Cardiac fibroblast (primary cell): ENCODE results near the gene NRXN3.

Experiments used
- DNase-seq, 2 donors: peaks; one replicate each; pipeline versions ENCODE4 v3.0.0 to v3.0.0-alpha.2; 2010; ENCODE audit warnings: low read depth in 2 of 2
- H3K4me3 ChIP-seq, 2 donors: replicated peaks in 1 of 2; 1 replicate in 1 of 2; 2 replicates in 1 of 2; pipeline ENCODE4 v1.5.1; 2011; ENCODE audit warnings: low read depth in 2 of 2, low read length in 2 of 2, mild to moderate bottlenecking in 2 of 2, moderate library complexity in 1 of 2
- TF ChIP-seq, protein P1 (sequence below): IDR thresholded peaks from one replicate; pipeline ENCODE4 v1.5.1; 2011; ENCODE audit warnings: low read depth, mild to moderate bottlenecking, low read length, inconsistent platforms

NRXN3 gene

DNA sequence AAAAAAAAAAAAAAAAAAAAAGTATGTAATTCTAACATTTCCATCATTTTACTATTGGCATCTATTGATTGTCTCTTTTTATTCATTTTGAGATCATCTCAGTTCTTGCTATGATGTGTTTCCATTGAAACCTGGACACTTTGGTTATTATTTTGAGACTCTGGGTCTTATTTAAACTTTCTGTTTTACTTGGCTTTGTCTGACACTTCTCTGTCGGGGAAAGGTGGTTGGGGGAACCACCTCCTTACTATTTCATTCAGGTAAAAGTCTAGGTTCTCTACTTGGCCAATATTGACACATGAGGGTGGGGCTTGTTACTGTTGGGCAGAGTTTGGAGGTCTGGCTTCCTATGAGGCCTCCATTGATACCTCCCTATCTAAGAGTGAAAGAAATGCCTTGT, 228.0 kb downstream of the NRXN3 start:
- no peak for DNase-seq
- TF ChIP-seq, protein P1, sequence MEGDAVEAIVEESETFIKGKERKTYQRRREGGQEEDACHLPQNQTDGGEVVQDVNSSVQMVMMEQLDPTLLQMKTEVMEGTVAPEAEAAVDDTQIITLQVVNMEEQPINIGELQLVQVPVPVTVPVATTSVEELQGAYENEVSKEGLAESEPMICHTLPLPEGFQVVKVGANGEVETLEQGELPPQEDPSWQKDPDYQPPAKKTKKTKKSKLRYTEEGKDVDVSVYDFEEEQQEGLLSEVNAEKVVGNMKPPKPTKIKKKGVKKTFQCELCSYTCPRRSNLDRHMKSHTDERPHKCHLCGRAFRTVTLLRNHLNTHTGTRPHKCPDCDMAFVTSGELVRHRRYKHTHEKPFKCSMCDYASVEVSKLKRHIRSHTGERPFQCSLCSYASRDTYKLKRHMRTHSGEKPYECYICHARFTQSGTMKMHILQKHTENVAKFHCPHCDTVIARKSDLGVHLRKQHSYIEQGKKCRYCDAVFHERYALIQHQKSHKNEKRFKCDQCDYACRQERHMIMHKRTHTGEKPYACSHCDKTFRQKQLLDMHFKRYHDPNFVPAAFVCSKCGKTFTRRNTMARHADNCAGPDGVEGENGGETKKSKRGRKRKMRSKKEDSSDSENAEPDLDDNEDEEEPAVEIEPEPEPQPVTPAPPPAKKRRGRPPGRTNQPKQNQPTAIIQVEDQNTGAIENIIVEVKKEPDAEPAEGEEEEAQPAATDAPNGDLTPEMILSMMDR, result no peak
- H3K4me3 ChIP-seq, result no peak overlapping the region

DNA sequence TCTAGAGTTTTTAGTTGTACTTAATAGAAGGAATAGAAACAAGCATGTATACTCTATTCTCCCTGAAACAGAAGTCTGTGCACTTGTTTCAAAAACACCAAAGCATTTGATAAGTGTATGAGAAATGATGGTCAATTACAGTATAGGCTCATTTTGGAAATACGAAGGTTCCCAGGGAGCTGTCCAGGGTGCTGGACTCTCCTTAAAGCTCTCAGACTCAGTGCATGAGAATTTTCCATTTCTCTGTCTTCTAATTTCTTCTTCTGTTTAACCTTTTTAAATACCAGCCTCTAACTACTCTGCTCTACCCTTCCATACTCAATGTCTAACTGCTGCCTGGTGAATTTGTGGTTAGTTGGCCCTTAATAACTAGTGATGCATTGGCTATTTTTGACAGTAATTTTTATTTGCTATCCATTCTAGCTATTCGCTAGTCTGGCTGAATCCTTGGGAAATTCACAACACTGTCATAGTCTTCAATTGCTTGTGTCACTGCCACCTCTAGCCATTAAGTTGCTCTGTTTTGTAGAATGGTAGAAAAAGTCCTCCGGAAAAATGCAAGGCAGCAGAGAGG, 229.2 kb downstream of the NRXN3 start:
- DNase-seq, result peak; percentile 16 to 19
- TF ChIP-seq, protein P1, result no peak
- no peak overlapping the region for H3K4me3 ChIP-seq

DNA sequence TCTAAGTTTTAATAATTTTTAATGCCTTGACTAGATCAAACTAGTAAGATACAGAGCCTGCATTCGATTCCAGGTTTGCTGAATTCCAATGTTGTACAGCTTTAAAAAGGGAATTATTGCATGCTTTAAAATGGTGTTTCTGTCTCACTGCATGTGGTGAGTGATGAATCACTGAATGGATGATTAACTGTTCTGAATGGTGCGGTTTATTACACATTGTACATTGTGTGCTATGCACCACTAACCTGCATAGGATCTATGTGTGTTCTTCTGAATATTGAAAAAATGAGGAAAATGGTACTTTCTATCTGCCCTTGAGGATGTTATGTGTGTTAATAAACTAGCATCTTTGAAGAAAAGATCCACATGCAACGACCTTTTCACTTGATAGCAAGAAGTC, 231.7 kb downstream of the NRXN3 start:
- no peak overlapping the region for H3K4me3 ChIP-seq
- peak in 1 of 2 donors; percentile 10 for DNase-seq
- TF ChIP-seq, protein P1, result no peak

DNA sequence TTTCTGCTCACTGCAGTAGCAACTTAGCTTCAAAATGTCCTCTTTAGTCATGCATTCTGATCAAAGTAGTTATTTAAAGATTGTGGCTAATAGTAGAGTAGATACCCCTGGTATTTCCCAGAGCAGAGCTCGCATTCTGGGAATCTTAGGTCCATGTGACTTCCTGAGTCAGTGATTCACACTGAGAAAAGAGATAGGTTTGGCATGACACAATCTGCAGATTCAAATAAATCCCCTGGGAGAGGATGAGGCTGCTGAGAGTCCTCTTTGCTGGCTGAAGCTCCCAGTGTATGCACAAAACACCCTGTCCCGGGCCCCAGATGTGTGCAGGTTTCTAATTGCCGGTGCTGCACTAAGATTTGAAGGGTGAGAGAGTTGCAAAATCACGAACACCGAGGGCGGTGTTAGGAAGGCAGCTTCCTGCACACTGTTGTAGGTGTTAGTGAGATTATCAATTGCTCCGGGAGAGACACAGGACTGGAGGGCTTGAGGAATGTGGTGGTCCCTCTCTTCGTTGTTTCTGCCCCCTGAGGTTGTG, 233.2 kb downstream of the NRXN3 start:
- no peak overlapping the region for H3K4me3 ChIP-seq
- TF ChIP-seq, protein P1, result no peak
- peak; percentile 44 to 58 for DNase-seq

DNA sequence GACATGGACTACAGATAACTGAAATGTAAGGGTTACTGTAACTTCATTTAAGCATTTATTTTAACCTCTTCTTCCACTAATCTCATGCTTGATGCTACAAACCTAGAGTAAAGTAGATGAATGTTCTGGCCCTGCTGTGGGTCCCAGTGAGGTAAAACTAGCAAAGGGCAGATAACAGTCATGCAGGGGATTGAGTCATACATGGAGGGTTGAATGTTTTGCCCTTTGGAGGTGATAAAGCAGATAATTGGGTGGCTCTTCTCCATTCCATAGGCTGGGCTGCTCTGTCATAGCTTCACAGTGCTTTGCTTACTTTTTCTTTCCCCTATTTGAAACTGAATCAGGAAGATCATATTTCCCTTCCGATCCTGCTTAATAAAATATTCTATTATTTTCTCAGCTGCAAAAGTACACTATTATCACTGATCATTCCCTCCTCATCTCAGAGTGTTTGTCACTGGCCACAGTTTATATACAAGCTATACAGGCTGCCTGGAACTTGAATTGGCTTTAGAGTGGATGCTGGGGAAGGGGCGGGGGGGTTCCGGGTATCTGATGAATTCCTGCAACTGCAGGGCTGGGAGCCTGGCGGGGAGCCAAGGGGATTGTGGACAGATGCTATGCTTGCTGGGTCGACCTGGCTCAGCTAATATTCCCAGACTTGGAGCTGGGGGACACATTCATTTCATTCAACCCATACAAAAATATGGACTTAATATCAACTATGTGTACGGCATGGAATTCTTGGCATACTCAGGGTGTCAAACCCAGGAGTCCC, 235.1 kb downstream of the NRXN3 start:
- DNase-seq, result no peak

DNA sequence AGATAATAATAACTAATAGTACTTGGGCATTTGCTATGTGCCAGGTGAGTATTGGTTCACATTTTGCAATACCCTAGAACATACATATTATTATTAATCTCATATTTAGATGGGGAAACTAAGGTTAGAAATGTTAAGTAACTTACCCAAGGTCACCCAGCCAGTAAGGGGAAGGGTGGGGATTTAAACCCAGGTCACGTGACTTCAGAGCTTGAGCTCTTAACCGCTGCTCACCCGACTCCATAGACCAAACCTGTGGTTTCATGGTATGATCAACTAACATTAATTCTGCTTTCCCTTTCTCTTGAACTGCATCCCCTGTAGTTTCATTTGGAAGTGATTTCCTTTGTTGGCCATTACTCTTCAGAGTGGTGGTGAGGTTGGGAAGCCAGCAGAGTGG, 242.3 kb downstream of the NRXN3 start:
- no peak for DNase-seq
- TF ChIP-seq, protein P1, result no peak
- H3K4me3 ChIP-seq, result no peak overlapping the region

More for the DNA sequence above, 235.1 kb downstream of the NRXN3 start:
- TF ChIP-seq, protein P1, result no peak
- H3K4me3 ChIP-seq, result no peak overlapping the region
